IPS DF 6.9 (cell line): ENCODE results near the gene FLT1.

Experiments
- DNase-seq: peaks from one replicate; pipeline ENCODE4 v3.0.0-alpha.2; 2013; ENCODE audit warnings: low read depth, low spot score
- H3K27ac ChIP-seq: one replicate; pipeline ENCODE4 v1.5.1; 2013; ENCODE audit warnings: low read length, control low read depth
- H3K27me3 ChIP-seq: 2 replicates; pipeline ENCODE4 v1.6.1; 2013; ENCODE audit warnings: mild to moderate bottlenecking, low read length; ENCODE audit not compliant: control insufficient read depth, insufficient read depth
- H3K36me3 ChIP-seq: 2 replicates; pipeline ENCODE4 v1.6.1; 2013; ENCODE audit warnings: low read length; ENCODE audit not compliant: control insufficient read depth, insufficient read depth
- H3K4me1 ChIP-seq: 2 replicates; pipeline ENCODE4 v1.6.1; 2013; ENCODE audit warnings: low read length; ENCODE audit not compliant: control insufficient read depth, insufficient read depth
- H3K4me3 ChIP-seq: 2 replicates; pipeline ENCODE4 v1.5.1; 2013; ENCODE audit warnings: mild to moderate bottlenecking, low read length
- H3K9me3 ChIP-seq: 2 replicates; pipeline ENCODE4 v1.6.1; 2013; ENCODE audit warnings: low read length, inconsistent platforms; ENCODE audit not compliant: control insufficient read depth, insufficient read depth
- WGBS: extraction: QIAGEN DNeasy Blood & Tissue Kit; methylation state at CpG from one replicate; pipeline ENCODE4 v1.1.7; 2013; ENCODE audit warnings: mixed read lengths, missing lambda C conversion rate; ENCODE audit not compliant: insufficient read length, insufficient coverage; 5-methylcytosine and 5-hydroxymethylcytosine counted together

Gene FLT1

DNA sequence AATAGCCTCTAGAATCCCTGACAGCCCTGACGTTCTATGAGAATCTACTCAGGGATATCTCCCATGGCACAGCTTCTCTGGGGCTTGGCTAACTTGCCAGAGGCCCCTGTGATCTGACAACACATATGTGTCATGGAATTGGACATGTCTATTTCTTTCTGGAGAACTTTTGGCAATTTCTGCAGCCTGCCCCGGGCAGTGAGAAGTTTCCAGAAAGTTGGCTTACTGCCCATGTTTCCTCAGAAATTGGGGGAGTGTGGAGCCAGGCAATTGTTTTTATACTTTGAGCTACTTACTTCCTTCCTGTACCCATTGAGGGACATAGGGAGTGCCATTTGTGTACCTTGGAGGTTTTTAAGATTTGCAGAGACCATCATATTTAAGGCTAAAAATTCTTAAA lies 98.9 kb downstream of the FLT1 start:
- 0 out of 2 replicates have a peak, but pooled peaks cover 1% of the 10 kb centered on the region for H3K4me1 ChIP-seq
- WGBS, result no CpG with 5 or more reads among the region's 2 CpGs
- peaks cover 8% of the 10 kb centered on the region for H3K36me3 ChIP-seq
- no peaks in the 10 kb centered on the region for H3K27me3 ChIP-seq
- DNase-seq, result no peak
- H3K4me3 ChIP-seq, result no peak overlapping the region
- H3K9me3 ChIP-seq, result no peaks in the 10 kb centered on the region
- no peak overlapping the region for H3K27ac ChIP-seq

DNA sequence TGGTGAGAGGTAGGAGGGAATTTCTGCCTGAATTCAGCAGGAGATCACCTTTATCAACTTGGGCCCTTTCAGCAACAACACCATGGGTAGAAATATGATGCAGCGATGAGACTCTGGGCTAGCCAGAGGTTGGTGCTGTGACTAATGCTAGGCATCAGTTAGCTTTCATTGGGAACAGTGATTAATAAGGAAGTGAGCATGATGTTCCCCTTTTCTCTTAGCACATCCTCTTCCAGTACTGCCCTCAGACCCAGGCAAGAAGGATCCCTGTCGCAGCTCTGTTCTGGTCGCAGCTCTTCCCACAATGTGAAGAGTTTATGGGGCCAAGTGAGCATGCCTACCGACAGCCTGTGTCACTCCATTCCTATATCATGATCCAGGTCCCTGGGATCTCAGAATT lies 100.5 kb downstream of the FLT1 start:
- H3K27ac ChIP-seq, result no peak overlapping the region
- H3K4me1 ChIP-seq, result 0 out of 2 replicates have a peak, but pooled peaks cover 1% of the 10 kb centered on the region
- H3K4me3 ChIP-seq, result no peak overlapping the region
- no CpG with 5 or more reads among the region's 4 CpGs for WGBS
- no peaks in the 10 kb centered on the region for H3K27me3 ChIP-seq
- no peak for DNase-seq
- H3K36me3 ChIP-seq, result peaks cover 10% of the 10 kb centered on the region
- H3K9me3 ChIP-seq, result no peaks in the 10 kb centered on the region

- no peaks in the 10 kb centered on the region for H3K9me3 ChIP-seq
- H3K4me1 ChIP-seq, result 0 out of 2 replicates have a peak, but pooled peaks cover 1% of the 10 kb centered on the region
- H3K27ac ChIP-seq, result no peak overlapping the region
- no peaks in the 10 kb centered on the region for H3K27me3 ChIP-seq
- no peak overlapping the region for H3K4me3 ChIP-seq
- peaks cover 10% of the 10 kb centered on the region for H3K36me3 ChIP-seq
- 100% methylated on average over 1 of the region's 5 CpGs for WGBS
- no peak for DNase-seq
Observed at GRCh38 chr13:28392896-28393505, 101.9 kb downstream of the FLT1 start.

DNA sequence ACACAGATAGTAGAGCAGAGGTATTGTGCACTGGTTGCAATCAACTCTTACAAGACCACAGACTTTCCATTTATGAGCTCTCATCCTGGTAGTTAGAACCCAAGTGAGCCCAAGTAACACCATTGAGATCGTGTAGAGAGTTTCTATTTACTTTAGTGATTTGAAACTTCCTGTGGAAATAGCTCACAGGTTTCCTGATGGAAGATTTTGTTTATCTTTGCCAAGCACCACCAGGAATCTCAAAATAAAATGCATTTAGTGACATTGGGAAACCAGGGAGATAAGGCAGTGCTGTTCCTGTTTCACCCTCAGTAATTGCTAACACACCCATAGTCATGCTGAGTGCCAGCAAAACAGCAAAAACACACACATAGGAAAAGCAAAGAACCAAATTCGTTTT lies 102.5 kb downstream of the FLT1 start:
- Histone ChIP-seq H3K27ac (no peak overlapping the region), H3K27me3 (no peaks in the 10 kb centered on the region), H3K4me1 (0 out of 2 replicates have a peak, but pooled peaks cover 1% of the 10 kb centered on the region), H3K36me3 (peaks cover 10% of the 10 kb centered on the region), H3K4me3 (no peak overlapping the region), H3K9me3 (no peaks in the 10 kb centered on the region)
- DNase-seq, result no peak
- whole genome bisulfite sequencing, result no CpG with 5 or more reads among the region's 2 CpGs

GRCh38 chr13:28387740-28388501 lies 107.0 kb downstream of the FLT1 start:
- no peaks in the 10 kb centered on the region for H3K27me3 ChIP-seq
- H3K9me3 ChIP-seq, result no peaks in the 10 kb centered on the region
- WGBS, result no CpG with 5 or more reads among the region's 4 CpGs
- no peak overlapping the region for H3K27ac ChIP-seq
- peaks cover 3% of the 10 kb centered on the region; the same call in 1 of the 2 replicates for H3K36me3 ChIP-seq
- H3K4me3 ChIP-seq, result no peak overlapping the region
- DNase-seq, result no peak
- H3K4me1 ChIP-seq, result no peaks in the 10 kb centered on the region

- H3K4me1 ChIP-seq, result no peaks in the 10 kb centered on the region
- DNase-seq, result no peak
- H3K27ac ChIP-seq, result no peak overlapping the region
- 100% methylated on average over 1 of the region's 1 CpG for WGBS
- no peak overlapping the region for H3K4me3 ChIP-seq
- H3K36me3 ChIP-seq, result peaks cover 3% of the 10 kb centered on the region; the same call in 1 of the 2 replicates
- no peaks in the 10 kb centered on the region for H3K27me3 ChIP-seq
- no peaks in the 10 kb centered on the region for H3K9me3 ChIP-seq
Observed at GRCh38 chr13:28385362-28385761, 109.6 kb downstream of the FLT1 start.

DNA sequence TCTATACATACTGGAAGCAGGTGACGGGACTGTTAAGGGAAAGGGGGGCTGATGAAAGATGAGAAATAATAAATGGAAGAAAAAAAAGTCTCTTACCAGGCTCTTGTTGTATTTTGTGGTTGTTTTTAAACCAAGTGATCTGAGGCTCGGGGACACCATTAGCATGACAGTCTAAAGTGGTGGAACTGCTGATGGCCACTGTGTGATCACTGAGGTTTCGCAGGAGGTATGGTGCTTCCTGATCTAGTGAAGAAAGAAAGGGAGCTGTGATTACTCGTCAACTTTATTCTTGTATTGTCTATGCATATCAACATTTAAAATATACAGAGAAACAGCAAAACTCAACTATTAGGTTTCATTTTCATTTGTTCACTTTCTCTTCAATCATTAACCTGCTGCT lies 110.1 kb downstream of the FLT1 start:
- peaks cover 2% of the 10 kb centered on the region; the same call in 1 of the 2 replicates for H3K36me3 ChIP-seq
- no peak for DNase-seq
- H3K27me3 ChIP-seq, result no peaks in the 10 kb centered on the region
- WGBS, result no CpG with 5 or more reads among the region's 4 CpGs
- no peak overlapping the region for H3K27ac ChIP-seq
- H3K4me3 ChIP-seq, result no peak overlapping the region
- no peaks in the 10 kb centered on the region for H3K4me1 ChIP-seq
- H3K9me3 ChIP-seq, result no peaks in the 10 kb centered on the region

- Histone ChIP-seq H3K4me3 (no peak overlapping the region), H3K36me3 (no peaks in the 10 kb centered on the region; the same call in 1 of the 2 replicates), H3K27me3 (no peaks in the 10 kb centered on the region), H3K27ac (no peak overlapping the region), H3K4me1 (no peaks in the 10 kb centered on the region), H3K9me3 (no peaks in the 10 kb centered on the region)
- DNase-seq, result no peak
- no CpG with 5 or more reads among the region's 3 CpGs for WGBS
Observed at GRCh38 chr13:28380319-28380718, 114.6 kb downstream of the FLT1 start.

DNA sequence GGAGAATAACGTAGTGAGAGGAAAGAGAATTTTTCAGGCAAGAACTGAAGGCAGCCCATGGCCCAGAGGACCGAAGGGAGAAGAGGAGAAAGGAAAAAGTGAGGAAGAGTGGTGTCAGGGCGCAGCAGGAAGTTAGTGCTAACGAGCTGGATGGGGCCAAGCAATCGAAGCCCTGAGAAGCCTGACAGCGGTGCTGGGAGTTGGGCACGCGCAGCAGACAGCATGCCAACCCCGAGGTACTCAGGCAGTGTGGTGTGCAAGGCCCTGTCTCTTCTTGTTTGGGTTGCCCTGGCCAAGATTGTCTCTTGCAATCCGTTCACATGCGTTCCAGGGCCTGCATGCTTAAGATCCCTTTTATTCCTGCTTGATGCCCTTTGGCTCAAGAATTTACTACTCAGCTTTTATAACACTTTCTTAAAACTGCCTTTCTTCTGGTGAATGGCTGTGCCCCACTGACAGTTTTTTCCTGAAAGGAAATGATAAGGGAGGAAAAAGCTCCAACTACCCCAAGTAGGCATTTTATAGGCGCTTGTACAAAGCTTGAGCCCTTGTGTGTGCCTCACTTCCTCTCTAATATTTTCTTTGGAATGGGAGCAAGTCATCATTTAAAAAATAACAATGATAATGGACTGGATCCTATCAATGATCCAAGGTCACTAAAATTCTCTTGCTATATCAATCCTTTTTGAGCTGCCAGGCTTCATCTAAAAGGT lies 115.4 kb downstream of the FLT1 start:
- H3K4me3 ChIP-seq, result no peak overlapping the region
- H3K36me3 ChIP-seq, result no peaks in the 10 kb centered on the region; the same call in 1 of the 2 replicates
- no peaks in the 10 kb centered on the region for H3K27me3 ChIP-seq
- no peaks in the 10 kb centered on the region for H3K9me3 ChIP-seq
- WGBS, result no CpG with 5 or more reads among the region's 12 CpGs
- no peak overlapping the region for H3K27ac ChIP-seq
- H3K4me1 ChIP-seq, result no peaks in the 10 kb centered on the region
- no peak for DNase-seq

DNA sequence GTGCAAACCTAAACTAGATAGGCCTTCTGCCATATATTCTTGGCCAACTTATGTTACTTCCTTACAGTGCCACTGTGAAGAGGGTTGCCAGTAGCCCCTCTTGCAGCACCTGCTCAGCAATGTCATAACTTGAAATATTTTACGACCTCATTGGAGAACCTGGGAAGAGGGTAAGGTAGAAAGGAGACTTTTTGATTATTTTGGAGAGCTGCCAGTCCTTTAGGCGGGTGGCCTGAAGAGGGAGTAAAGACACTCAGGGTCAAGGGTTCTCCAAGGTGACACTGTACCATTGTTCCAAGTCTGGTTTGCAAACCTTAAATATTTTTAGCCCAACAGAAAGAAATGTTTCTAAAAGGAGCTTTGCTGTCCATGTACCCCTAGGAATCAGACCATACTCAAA lies 118.3 kb downstream of the FLT1 start:
- H3K9me3 ChIP-seq, result no peaks in the 10 kb centered on the region
- no peaks in the 10 kb centered on the region for H3K27me3 ChIP-seq
- no CpG with 5 or more reads among the region's 2 CpGs for WGBS
- no peaks in the 10 kb centered on the region for H3K36me3 ChIP-seq
- H3K4me3 ChIP-seq, result no peak overlapping the region
- H3K4me1 ChIP-seq, result no peaks in the 10 kb centered on the region
- DNase-seq, result no peak
- no peak overlapping the region for H3K27ac ChIP-seq
